GM21423 (cell line): ENCODE measurements around the gene IER5.
A peak's percentile ranks its signal among the peaks of the same experiment; 100 is the strongest.
"Not testable (repeated sequence)": the region's sequence is repeated elsewhere in the genome, so short reads cannot be mapped to it uniquely, and the experiment has no call there.

Experiments
- ATAC-seq: cut with Tn5 transposase; IDR thresholded peaks from one replicate; pipeline ENCODE4 v1.9.1; 2021; ENCODE audit warnings: mild to moderate bottlenecking, moderate library complexity; ENCODE audit not compliant: unreplicated experiment

IER5 gene

DNA sequence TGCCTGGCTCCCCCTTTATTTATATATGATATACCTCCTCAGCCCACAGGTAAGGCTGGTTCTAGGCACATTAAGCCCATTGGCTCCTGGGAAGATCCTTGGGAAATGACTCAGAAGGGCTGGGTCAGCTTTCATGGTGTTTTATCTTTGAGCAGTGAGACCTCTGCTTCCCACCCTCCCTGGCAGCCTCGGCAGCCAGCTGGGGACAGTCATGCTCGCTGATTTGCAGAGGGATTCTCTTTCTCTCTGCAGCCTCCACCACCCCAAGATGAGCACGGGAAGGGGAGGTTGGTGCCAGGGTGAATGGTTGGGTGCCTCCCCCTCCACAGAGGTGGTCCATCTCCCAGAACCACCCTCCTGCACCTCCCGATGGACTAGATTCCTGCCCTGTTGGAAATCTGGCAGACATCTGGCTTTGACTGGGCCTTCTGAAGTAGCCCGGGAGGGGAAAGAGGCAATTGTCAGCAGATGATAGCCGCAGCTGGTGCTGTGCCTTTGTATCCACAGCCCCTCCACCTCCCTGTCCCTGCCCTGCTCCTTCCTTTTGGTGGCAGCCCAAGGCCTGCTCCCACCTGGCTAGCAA, 24.6 kb downstream of the IER5 start:
- no peak for ATAC-seq

DNA sequence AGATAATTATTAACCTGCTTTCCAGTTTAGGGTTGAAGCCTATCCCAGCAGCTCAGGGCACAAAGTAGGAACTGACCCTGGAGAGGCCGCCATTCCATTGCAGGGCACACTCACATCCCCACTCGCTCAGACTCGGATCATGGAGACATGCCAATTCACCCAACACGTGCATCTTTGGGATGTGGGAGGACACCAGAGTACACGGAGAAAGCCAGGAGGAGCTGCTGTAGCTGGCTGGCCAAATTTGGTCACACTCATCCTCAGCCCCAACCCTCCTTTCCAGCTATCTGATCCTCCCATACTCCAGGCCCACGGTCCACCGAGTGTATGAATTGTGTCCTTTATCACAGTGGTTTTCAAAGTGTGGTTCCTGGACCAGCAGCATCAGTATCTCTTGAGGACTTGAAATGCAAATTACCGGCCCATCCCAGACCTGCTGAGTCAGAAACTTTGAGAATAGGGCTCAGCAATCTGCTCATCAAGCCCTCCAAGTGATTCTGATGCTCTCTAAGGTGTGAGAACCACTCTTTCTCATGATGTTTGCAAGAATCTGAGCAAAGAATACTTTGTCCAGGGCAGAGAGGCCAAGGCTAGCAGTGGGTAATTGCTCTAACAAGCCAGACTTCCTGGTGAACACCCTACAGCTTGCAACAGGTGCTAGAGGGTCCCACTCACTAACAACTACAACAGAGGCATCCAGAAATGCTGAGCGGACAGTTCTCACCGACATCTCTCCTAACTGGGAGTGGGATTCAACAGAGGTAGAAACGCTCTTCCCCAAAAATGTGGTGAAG, 26.3 kb downstream of the IER5 start:
- no peak for ATAC-seq

DNA sequence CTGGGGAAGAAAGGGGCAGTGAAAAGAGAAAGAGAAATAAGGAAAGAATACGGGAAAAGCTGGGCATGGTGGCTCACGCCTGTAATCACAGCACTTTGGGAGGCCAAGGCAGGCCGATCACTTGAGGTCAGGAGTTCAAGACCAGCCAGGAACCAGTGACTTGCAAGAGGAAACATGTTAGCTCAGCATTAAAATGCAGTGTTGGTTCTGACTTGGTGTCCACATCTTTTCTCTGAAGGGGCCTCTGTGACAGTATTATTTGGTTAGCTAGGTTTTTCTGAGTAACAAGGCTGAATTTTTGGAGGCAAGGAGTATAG, 26.8 kb downstream of the IER5 start:
- ATAC-seq = no peak

DNA sequence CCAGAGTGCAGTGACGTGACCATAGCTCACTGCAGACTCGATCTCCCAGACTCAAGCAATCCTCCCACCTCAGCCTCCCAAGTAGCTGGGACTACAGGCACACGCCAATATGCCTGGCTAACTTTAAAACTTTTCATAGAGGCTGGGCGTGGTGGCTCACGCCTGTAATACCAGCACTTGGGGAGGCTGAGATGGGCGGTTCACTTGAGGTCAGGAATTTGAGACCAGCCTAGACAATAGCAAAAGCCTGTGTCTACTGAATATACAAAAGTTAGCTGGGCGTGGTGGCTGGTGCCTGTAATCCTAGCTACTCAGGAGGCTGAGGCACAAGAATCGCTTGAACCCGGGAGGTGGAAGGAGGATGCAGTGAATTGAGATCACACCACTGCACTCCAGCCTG, 27.5 kb downstream of the IER5 start:
- not testable (repeated sequence) for ATAC-seq

DNA sequence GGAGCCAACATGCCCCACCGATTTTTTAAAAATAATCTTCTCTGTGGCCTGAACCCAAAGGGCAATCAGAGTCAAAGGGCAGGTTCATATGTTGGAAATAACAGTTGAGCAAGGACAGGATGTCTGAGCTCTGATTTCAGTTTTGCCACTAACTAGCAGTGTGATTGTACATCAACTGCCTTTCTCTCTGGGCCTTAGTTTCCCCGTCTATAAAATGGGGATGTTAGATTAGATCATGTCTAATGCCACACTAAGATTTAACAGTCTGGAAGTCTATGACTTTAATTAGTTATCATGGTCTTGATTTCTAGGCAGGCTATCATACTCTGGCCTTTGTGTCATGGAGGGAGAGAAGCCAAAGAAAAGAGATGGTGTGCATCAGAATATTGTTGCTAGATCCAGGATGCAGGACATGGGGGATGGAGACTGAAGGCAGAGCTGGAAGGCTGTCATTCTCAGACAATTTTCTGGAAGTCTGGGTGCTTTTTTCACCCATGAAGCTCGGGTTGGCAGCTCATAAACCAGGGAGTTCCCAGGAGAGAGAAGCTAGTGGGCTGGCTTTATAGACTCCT, 28.4 kb downstream of the IER5 start:
- ATAC-seq = no peak

DNA sequence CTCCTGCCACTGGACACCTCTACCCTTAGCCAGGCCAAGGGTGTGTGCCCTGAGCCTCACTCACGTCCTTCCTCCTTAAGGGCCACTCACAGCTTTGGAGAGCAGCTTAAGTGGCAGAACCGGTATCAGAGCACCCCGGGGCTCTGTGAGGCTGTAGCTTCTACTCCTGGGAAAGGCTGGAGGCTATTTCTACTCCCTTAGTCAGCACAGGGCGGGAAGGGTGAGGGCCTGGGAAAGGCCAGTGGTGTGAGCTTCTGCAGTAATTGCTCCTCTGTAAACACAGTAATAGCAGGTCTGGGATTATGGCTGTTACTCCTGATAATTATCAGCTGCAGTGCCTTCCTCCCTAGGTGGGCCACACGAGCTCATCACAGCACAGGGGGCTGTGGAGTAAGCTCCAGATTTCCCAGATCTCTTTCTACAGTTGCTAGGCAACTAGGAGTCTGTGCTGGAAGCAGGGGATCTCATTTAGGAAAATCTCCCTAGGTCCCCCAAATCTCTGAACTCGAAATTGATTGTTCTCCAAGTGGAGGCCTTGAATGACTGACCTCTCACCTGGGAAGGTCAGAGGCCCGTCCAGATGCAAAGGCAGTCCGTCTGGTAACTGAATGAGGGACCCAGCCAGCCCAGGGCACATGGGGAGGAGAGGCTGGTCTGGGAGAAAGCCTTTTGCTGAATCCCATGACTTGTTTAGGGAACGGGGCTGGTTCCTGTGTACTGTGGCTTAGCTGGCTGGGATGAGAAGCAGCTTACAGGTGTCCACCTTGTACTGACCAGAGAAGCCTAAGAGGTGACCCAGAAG, 29.3 kb downstream of the IER5 start:
- ATAC-seq = no peak

DNA sequence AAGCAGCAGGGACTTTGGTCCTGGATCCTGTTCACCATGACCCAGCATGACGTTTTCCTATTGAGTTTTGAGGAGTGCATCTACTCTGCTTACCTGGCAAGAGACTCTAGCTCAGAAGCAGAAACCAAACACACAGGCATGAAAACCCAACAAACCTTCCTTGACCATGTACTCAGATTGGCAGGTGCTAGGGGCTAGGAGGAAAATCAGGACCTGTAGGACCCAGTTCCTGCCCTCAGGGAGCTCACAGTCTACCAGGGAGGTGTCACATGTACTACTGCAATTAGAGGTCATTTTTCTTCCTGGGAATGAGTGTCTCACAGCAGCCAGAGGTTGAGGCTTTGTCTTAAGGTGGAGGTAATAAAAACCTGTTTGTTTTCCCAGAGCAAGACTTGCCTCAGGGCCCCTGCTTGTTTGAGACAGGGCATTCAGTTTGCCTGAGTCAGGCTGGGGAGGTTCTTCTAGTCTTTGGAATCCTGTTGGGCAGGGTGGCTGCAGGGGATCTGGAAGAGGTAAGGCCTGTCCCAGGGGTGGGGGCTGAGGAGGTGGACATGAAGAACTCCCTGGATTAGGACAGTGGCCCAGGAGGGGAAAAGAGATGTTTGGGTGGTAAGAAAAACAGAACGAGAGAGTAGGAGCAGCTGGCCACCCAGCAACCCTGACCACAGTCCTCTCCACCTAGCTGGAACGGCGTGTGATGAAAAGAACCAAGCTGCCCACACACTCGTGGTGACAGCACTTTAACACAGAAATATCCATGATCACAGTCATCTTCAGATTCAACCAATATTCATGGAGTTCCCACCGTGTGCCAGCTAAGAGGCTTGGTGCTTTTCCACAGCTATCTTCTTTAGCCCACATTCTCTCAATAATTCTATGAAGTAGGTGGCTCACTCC, 30.8 kb downstream of the IER5 start:
- ATAC-seq = no peak

DNA sequence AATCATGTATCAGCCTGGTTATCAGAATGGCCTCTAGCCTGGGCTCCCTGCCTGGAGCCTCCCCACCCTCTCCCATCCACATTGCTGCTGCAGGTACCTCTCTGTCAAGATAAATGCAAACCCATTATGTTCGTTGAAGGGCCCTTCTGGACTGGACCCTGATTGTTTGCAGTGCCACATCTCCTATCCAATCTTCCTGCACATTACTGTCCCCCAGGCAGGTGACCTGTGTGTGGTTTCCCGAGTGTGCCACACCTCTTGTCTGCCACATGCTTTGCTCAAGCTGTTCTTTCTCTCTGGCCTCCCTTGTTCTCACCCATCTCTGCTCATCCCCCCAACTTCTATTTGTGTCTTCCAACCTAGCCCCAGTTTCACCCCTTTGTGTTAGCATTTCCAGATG, 32.4 kb downstream of the IER5 start:
- no peak for ATAC-seq

DNA sequence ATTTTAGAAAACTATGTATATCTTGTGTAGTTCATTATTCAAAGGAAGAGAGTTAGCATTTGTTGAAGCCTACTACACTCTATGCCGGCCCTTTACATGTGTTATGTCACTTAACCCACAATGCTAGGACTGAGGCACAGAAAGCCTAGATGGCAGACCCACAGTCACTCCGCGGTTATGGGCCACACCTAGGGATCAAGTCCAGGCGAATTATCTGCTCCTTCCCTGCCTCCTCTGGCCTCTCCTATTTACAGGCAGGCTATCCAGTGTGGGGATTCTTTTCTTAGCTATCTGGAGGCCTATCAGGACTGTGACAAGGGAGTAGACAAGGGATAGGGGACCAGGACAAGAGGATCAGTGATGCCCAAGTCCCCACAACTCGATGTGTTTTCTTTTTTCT, 33.0 kb downstream of the IER5 start:
- no peak for ATAC-seq

DNA sequence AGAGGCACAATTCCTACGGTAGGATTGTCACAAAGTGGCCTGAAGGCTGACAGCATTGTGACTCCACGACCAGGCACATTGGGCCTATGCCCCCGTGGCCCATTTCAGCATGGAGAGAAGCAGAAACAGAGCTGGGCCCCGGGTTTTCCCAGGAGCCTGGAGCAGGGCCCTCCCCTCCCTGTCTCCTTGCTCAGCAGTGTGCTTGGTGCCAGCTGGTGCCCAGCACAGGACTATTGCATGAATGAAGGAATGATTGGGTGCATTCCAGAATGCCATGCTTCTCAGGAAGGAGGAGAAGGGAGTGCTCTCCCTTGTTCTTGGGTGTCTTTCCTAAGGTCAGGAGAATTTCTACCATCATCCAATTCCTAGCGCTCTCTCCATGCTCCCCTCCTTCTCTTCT, 33.7 kb downstream of the IER5 start:
- no peak for ATAC-seq

DNA sequence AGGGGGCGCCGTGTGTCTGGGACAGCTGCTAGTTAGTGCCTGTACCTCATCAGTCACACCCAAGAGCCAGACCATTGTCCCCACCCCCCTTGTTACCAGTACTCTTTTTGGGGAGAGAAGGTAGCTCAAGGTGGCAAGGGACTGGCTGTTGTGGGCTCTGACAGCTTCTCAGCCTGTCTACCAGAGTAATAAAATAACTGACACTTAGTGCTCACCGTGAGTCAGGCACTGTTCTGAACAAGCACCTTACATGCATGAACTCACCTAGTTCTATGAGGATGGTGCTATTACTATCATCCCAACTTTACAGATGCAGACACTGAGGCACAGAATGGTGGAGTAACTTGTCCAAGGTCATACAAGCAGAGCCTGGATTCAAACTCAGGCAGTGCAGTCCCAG, 34.7 kb downstream of the IER5 start:
- no peak for ATAC-seq

DNA sequence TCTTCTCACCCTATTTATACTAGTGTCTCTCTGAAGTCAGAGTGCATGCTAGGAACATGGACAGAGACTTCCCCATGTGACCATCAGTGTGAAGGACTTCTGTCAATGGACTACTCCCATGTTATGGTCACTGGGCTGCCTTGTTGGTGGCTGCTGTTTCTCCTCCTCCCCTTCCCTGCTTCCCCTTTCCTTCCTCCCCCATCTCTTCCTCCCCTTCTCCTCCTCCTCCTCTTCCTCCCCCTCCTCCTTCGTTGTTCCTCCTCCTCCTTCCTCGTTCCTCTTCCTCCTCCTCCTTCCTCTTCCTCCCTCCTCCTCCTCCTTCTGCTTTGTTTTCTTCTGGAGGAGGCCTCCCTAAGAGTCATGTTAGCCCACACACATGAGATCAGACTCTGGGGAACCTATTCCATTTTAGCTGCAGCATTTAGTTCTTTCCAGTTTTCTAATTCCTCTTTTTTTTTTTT, 35.8 kb downstream of the IER5 start:
- no peak for ATAC-seq

DNA sequence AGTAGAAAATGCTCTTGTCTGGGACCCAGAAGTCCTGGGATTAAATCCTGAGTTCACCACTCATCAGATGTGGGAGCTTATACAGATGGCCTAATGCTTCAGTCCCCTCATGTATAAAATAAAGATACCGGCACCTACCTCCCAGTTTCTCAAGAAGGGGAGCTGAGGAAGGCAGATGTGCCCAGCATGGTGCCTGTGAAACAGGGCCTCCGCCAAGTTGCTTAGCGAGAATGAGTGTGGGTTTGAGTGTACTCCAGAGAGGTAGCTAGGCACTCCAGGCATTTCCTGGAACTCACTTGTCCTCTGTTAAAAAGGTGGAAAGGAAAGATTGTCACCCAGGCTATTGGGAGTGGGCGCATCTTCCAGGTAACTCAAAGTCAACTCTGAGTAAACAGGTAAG, 37.8 kb downstream of the IER5 start:
- no peak for ATAC-seq

DNA sequence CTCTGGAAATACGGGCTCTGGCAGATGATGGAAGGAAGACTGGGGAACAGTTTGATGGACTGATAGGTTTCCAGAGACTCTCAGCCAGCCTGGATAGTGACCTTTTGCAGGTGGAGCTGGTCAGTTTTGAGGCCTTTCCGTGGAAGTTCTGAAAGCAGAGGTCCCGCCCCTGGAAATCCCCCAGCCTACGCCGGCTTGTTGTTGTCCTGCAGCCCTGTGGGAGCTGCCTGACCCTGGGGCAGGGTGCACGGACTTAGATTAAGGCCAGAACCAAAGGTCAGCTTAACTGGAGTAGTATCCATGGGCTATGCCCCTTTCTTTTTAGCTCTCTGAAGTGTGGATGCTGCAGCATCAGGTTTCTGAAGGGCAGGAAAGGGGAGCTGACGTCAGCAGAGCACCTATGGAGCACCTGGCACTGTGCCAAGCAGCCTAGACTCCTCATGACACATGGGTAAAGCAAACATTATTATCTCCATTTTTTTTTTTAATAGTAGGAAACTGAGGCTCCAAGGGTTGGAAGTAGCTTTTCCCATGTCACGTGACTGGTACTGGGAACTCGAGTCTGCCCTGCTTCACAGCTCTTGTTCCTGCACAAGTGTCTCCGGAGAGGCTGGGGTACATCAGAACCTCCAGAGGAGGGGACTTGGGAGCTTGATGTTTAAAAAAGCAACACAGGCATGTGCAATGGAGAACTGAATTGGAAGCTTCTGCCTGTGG, 38.5 kb downstream of the IER5 start:
- ATAC-seq = no peak

DNA sequence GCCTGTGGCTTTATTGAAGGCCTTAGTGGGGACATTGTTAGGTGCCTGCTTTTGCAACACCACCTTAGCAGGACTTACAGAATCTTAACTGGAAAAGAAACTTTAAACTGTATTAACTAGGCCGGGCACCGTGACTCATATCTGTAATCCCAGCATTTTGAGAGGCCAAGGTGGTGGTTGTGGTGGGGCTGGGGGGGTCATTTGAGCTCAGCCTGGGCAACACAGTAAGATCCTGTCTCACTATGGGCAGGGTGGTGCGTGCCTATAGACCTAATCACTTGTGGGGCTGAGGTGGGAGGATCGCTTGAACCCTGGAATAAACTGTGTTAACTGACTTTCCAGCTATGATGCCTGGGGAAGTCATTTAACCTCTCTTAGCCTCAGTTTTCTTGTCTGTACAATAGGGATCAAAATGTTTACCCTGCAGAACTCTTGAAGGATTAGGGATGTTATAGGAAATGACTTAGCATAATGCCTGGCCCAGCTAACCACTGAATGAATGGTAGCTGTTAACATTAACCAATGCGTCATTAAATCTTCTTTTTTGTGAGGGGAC, 39.5 kb downstream of the IER5 start:
- ATAC-seq = no peak

DNA sequence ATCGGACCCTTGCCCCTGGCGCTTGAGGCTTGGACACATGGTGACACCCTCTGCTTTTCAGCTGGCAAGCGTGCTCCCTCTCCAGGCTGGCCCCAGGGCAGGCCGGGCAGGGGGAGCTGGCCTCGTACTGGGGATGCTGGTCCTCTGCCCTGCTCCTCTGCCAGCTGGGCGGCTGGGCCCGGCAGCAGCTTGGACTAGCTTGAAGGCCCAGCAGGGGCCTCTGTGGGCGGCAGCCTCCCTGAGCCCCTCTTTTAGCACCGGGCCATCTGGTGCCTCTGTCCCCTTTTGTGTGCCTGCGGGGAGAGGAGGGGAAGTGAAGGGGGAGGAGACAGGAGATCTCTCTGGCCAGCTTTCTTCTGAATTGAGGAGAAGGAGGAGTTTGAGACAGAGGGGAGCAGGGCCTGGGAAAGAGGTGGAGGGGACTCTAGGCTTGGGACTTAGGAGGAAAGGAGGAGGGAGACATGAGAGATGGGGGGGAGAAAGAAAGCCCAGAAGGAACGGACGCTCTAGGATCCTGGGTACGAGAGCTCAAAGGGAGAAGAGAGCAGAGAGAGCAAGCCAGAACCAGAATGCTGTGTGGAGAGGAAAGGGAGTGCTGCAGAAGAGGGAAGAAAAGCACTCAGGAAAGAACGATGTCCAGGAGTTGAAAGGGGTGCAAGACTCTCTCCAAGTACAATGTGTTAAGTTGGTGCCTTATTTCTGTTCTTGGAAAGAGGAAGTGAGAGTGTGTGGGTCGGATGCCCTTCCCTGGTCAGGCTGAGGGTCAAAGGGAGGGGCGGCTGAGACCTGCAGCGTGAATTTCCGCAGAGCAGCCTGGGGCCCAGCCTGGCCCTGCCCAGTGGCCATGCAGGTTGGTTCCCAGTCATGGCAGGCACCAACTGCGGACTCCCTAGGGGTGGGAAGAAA, 40.3 kb downstream of the IER5 start:
- ATAC-seq = peak; percentile 47

DNA sequence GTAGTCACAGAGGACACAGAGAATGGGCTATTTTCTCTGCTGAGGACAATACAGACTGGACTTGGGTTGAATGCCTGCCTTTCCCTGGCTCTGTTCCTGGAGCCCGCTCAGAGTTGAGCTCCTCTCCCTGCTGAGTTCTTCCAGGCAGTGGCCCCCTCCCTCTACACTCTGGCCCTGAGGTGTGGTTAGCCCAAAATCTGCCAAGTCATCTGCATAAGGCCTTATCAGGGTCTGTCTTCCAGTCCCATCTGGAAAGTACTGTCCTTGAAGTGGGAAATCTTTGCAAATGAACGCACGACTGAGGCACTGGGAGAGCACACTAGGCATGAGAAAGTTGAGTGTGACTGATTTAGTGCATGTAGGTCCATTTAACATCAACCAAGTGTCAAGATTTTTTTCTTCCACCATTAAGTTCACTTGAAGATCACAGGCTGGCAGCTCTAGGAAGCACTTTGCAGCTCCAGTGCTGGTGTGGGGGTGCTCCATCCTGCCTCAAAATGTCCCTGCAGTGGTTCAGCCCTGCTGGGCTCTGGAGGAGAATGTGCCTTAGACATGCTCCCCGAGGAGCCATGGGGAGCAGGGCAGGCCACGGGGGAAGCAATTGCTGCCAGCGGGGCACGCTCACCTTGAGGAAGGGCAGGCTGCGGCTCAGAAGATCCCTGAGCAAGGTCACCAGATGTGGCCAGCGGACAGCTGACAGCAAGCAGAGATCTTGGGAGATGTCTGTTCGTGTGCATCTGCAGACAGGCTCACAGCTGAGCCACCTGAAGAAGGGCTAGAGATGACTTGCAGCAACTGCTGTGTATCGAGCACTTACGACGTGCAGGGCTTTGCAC, 41.5 kb downstream of the IER5 start:
- no peak for ATAC-seq
